GM18858 (cell line): ENCODE results near the gene XPO4.
"Not testable (repeated sequence)": the region's sequence is repeated elsewhere in the genome, so short reads cannot be mapped to it uniquely, and the experiment has no call there.

Experiments
- ATAC-seq: cut with Tn5 transposase; IDR thresholded peaks from one replicate; pipeline ENCODE4 v1.9.1; 2021; ENCODE audit not compliant: unreplicated experiment

The XPO4 gene

DNA sequence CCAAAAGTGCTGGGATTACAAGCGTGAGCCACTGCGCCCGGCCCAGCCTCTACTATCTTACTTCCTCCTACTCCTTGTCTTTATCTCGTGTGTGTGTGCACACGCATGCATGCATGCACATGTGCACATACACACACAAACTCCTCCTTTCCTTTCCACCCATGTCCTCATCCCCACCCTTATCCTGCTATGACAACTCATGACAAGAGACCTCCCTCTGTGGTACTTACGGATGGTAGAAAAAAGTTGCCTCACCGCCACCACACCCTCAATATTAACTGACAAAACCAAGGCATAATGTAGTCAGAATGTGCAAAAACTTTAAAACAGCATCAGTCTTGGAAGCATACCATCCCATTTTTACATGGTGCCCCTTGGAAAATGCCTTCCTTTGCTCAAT, 112.9 kb downstream of the XPO4 start:
- ATAC-seq: no peak

DNA sequence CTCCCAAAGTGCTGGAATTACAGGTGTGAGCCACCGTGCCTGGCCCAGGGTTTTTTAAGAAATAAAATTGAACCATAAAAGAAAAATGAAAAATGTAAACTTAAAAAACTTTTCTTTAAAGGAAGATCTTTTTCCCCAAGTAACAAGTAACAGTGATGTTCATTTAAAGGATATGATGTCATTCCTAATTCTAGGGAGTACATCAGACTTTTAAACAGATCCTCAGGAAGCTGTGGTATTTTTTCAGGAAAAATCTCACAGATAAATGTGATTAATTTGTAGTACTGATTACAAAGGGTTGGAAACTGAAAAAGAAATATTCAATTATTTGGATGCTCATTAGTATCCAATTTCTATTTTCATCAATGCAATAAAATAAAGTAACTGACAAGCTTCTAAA, 114.2 kb downstream of the XPO4 start:
- ATAC-seq: no peak

DNA sequence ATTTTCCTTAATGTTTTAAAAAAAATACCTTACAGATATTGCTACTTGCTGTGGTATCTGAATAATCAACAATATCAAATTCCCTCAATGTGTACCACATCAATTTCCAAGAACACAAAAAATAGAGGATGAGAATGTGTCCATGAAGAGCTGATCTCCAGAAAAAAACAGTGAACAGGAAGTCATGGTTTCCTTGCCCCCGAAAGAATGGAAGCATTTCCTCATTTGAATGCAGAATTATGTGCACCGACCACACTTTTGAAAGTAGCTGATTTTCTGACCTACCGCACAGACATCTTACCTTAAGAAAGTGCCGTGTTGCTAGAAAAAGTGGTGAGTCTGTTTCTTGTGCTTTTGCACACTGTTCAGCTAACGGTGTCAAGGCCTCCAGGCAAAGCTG, 115.4 kb downstream of the XPO4 start:
- no peak for ATAC-seq

DNA sequence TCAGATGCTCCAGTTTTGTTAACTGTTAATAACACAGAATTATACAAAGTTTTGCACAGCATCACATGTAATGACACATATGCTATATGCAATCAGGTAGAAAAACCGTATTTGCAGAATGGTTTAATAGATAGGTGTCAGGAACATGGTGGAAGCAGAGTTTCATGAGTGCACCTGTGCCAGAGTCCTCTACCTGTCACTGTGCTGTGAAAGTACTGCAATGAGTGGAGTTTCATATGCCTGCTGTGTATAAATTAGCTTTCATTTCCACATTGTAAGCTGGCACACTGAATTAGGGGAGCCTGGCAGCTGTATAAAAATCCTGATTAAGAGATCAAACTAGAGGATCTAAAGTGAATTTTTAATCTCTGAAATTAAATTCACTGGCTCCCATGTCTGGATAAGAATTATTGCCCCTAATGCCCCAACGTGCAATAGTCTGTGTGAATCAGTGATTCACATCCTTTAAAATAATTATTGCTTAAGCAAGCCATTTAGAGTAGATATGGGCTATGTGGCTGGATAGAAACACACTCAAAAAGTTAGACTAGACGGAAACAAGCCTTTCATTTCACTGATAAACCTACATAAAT, 120.3 kb downstream of the XPO4 start:
- peak; percentile 97 for ATAC-seq

DNA sequence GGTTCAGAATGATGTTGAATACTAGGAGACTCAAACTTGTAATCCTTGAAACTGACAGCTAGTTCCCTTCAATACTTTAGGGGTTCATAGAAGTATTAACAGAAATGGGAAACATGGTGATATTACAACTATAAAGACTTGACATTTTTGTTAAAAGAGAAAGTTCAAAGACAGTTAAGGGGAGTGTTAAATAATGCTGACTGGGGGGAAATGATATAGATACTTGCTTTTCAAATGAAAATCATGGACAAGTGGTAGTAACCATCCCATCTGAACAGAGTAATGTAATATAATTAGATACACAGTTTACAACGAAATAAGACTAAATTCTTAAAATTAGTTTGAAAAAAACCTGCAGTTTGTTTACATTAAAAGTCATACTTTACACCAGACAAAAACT, 122.2 kb downstream of the XPO4 start:
- no peak for ATAC-seq

DNA sequence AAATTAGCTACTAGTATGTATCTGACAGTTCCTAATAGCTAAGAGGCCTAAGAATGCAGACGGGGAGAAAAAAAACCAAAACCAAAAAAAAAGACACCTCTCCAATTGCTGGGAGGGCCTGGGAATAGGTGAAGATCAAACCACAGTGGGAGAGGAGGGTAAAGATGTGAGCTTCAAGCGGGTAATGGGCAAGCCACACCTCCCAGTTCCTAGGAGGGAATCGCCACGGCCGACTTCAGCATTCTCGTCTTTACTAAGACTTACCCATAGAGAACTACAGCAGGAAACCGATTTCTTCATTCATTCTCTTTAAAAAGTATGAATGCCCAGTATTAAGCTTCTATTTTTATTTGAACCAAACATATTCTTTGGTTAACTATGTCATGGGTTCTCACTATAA, 123.1 kb downstream of the XPO4 start:
- no peak for ATAC-seq

DNA sequence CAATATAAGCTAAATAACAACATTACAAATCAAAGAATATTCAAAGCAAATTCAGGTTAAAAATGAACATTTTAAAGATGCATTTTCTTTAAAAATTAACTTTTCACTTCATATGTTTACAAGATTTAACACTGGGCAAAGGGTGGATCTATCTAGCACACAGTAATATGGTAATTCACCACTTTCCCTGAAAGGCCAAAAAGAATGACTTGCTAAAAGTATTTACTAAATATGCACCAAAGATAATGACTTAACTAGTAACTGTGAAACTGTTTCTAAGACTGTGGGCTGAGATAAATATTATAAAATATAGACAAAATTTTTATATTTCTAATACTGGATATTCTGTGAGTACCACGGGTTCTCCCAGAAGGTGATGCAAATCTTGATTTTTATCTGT, 124.2 kb downstream of the XPO4 start:
- ATAC-seq: no peak

DNA sequence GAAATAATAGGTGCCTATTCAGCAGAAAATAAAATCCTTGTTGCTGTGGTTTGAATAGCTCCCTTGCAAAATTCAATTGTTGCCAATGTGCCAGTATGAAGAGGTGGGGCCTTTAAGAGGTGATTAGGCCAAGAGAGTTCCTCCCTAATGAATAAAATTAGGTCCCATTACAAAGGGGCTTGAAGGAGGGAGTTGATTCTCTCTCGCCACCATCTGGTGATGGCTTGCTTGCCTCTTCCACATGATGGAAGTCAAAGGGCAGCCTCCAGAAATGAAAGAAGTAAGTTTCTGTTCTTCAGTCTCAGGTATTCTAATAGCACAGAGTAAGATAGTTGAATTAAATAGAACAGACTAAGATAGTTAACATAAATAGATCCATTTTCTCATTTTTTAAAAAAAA, 125.8 kb downstream of the XPO4 start:
- no peak for ATAC-seq

DNA sequence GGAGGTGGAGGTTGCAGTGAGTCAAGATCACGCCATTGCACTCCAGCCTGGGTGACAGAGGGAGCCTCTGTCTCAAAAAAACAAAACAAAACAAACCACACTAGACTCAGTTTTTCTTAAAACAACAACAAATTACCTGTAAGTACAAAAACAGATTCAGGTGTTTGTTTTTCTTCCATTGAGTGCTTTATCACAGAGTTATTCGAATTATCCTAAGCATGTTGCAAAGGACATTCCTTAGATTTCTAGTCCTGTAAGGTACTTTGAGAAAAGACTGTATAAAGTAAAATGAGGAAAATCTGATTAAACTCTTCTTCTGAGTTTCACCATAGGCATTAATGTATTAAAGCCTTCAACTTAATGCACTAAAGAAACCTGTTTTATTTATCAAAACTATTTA, 126.6 kb downstream of the XPO4 start:
- no peak for ATAC-seq

DNA sequence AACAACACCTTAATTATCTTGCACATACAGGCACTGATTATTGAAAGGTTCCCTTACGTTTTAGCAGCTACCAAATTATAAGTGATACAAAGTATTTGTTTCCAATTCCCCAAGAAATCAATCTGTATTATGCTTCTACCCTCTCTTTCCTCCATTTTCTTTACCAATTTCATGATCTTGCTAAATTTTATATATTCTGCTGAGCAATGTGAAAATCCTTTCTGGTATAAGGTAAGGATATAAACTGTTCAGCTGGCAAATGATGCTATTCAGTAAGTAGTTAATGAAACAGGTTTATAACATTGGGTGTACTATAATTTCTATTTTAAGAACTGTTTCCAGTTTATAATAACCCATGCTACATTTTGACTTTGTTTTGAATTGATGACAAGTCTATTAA, 127.8 kb downstream of the XPO4 start:
- no peak for ATAC-seq

DNA sequence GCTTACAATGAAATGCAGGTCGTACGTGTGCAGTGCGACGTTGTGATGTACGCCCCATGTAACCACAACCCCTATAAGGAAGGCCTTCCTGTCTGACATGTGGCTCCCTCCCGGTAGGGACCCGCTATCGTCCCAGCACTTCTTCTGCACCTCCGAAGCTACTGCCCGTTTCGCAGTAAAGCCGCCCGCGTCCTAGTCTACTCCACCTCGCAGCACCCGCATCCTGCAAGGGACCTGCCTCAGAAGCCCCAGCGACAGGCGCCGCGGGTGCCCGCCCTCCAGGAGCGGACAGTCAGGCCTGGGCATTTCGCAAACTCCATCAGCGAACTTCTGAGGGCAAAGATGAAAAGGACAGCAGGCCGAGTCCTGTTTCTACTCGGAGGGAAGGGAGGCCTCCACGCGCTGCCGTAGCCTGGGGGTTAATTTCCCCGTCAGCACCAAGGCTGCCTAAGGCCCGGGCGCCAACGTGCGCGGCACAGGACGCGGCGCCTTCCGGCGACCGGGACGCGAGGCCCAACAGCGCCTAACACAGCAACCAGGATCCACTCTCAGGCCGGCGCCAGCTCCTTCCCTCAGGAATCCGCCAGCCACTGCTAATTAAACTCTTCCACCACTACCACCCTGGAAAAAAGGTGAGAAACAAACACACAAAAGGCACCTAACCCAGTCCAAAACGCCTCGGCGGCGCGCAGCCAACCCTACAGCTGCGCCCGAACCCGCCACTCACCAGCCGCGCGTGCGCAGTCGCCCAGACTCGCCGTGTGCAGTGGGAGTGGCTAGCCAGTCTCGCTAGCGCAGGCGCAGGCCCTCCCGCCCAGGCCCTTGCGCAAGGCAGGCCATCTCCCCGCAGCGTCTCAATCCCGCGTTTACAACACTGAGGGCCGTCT, 129.1 kb downstream of the XPO4 start, which contains the start of gene EEF1AKMT1:
EEF1AKMT1 (minus strand) TSS at position 768 of the 887 bp plus-strand sequence. CDS start 16,363 bp downstream, outside the sequence.
- peak; percentile 90 for ATAC-seq

DNA sequence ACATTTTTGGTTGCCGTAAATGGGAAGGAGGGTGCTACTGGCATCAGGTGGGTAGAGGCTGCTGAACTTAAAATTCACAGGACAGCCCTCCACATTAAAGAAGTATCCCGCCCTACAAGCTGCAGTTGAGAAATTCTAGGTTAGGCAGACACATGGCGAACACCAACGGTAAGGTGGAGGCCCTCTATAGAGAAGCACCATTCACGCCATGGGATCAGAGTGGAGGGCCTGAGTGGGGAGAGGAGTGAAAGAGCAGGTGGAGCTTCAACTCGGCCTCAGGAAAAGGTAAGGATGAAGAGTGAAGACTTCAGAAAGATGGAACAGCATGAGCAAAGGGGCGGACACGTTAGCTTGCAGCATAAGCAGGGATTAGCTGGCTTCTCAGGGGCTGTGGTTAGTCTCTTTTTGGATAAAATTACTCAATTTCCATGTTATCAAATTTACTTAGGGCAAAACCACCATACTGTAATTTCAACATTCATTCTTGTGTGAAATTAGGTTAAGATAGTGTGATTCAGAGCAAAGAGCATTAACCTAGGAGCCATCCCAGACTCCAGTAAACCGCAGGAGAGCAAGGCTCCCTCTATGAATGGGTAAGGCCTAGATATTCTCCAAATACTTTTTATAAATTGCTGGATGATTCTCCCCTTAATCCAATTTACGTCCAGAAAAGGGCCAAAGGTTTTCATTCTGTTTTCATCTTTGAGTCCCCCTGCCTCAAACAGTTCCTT, 130.0 kb downstream of the XPO4 start:
- no peak for ATAC-seq

DNA sequence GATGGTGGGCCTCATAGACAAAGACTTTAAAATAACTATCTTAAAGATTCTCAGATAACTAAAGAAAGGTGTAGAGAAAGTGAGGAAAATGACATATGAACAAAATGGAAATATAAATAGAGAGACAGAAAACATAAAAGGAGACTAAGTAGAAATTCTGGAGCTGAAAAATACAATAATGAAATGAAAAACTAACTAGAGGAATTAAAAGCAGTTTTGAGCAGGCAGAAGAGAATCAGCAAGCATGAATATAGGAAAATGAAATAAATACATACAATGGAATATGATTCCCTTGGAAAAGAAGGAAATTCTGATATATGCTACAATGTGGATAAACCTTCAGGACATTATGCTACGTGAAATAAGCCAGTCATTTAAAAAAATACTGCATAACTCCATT, 132.7 kb downstream of the XPO4 start:
- ATAC-seq: no peak

DNA sequence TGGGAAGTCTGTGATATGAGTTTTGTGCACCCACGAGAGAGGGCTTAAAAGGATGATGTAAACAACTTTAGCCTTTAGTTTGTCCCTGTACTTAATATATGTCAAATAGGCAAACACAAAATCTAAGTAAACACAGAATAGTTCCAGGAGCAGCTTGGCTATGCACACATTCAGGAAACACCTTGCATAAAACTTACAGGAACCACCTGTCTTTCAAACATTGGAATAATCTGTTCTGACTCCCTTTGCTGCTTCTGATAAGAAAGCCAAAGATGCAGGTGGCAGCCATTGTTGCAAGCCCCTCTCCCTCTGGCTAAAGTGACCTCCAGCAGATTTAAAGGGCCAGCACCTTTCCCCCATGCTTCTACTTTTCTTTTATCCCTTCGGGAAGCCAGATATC, 133.5 kb downstream of the XPO4 start:
- ATAC-seq: no peak

DNA sequence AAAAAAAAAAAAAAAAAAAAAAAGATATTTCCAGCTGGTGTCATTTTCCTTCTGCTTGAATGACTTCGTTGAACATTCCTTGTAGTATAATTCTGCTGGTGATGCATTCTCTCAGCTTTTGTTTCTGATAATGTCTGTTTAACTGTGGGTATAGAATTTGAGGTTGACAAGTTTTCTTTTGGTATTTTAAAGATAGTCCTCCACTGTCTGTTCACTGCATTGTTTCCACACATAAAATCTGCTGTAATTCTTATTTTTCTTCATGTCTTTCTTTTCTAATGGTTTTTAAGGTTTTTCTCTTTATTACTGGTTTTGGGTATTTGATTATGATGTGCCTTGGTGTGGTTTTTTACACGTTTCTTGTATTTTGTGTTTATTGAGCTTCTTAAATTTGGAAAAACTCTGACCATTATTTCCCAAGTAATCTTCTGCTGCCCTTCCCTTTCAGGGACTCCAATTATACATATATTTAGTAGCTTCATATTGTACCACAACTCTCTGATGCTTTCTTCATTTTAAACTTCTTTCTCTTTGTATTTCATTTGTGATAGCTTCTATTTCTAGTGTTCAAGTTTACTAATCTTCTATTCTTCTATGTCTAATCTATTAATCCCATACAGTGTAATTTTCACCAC, 135.1 kb downstream of the XPO4 start:
- ATAC-seq: no peak

DNA sequence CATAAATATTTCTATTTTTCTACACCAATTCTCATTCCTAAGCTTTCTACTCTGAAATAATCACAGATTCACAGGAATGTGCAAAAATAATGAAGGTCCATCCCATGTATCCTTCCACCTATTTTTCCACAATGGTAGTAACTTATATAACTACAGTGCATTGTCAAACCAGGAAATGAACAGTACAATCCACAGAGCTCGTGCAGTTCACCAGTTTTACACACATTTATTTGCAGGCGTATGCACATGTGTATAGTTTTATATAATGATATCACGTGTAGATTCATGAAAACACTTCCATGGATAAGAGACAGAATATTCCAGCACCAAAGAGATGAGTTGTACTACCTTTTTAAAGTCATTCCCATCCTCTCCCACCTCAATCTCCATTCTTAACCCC, 141.7 kb downstream of the XPO4 start:
- no peak for ATAC-seq

DNA sequence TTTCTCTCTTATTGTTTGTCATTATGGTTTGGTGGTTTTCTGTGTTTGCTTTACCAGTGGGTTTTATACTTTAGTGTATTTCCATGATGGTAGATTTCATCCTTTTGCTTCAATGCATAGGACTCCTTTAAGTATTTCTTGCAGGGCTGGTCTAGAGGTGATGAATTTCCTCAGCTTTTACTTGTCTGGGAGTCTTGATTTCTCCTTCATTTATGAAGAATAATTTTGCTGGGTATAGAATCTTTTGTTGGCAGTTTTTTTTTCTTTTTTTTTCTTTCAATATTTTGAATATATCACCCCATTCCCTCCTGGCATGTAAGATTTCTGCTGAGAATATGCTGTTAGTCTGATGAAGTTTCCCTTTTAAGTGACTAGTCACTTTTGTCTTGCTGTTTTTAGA, 148.5 kb downstream of the XPO4 start:
- ATAC-seq: no peak

DNA sequence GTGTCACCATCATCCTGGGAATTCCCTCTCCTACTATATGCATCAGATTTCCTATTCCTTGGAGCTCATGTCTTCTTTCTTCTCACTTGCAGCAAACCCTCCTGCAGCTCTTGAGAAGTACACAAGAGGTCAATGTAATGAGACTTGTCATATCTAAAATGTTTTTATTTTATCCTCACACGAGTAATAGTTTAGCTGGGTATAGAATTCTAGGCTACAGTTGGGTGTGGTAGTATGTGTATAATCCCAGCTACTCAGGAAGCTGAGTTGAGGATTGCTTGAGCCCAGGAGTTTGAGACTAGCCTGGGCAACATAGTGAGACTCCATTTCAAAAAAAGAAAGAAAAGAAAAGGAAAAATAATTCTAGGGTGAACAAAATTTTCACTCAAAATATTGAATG, 153.2 kb downstream of the XPO4 start:
- ATAC-seq: no peak

DNA sequence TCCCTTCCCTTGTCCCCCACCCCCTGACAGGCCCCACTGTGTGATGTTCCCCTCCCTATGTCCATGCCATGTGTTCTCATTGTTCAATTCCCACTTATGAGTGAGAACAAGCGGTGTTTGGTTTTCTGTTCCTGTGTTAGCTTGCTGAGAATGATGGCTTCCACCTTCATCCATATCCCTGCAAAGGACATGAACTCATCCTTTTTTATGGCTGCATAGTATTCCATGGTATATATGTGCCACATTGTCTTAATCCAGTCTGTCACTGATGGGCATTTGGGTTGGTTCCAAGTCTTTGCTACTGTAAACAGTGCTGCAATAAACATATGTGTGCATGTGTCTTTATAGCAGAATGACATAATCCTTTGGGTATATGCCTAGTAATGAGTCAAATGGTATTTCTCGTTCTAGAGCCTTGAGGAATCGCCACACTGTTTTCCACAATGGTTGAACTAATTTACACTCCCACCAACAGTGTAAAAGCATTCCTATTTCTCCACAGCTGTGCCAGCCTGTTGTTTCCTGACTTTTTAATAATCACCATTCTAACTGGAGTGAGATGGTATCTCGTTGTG, 158.6 kb downstream of the XPO4 start:
- not testable (repeated sequence) for ATAC-seq

DNA sequence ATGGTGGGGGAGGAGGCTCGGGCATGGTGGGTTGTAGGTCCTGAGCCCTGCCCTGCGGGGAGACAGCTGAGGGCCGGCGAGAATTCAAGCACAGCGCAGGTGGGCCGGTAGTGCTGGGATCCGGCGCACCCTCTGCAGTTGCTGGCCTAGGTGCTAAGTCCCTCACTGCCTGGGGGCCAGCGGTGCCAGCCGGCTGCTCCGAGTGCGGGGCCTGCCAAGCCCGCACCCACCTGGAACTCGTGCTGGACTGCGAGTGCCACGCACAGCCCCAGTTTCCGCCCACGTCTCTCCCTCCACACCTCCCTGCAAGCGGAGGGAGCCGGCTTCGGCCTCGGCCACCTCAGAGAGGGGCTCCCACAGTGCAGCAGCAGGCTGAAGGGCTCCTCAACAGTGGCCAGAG, 162.5 kb downstream of the XPO4 start:
- ATAC-seq: no peak

DNA sequence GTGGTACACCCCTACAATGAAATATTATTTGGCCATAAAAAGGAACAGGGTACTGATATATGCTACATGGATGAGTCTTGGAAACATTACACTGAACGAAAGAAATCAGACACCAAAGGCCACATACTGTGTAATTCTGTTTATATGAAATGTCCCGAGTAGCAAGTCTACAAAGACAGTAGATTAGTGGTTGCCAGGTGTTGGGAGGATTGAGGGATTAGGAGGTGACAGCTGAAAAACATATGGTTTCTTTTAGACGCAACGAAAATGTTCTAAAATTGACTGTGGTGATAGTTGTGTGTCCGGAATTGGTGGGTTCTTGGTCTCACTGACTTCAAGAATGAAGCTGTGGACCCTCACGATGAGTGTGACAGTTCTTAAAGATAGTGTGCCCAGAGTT, 163.9 kb downstream of the XPO4 start:
- ATAC-seq: no peak
